Measurements from ENCODE around the gene ZBTB42. TPM values are rescaled to one million over a fixed set of nuclear protein-coding genes. Genes with fewer than 3 reads are reported as not detected.

The ZBTB42 gene
- total RNA-seq, 1 donor from 2014 or later: 3.1 TPM

- DNase-seq (no peak), ATAC-seq (ENCODE audit: low read depth) (no peak)
- peak overlapping the region; percentile 73 for H3K4me3 Mint-ChIP-seq
- intact Hi-C loops (cut with micrococcal nuclease): no loop called here
- ChIA-PET CTCF (no interaction called here), POLR2A (no interaction called here)
- no peaks in the 10 kb centered on the region for H3K27me3 Mint-ChIP-seq
- TF ChIP-seq CTCF (IDR thresholded peaks at IDR 0.05): no peak
- peaks cover 54% of the 10 kb centered on the region for H3K4me1 Mint-ChIP-seq
- no peaks in the 10 kb centered on the region for H3K9me3 Mint-ChIP-seq
- peak overlapping the region; percentile 87 for H3K27ac Mint-ChIP-seq
- H3K36me3 Mint-ChIP-seq (ENCODE audit: low read depth): peaks cover 1% of the 10 kb centered on the region
Observed at GRCh38 chr14:104798300-104799243, 2.3 kb upstream of the ZBTB42 start.

DNA sequence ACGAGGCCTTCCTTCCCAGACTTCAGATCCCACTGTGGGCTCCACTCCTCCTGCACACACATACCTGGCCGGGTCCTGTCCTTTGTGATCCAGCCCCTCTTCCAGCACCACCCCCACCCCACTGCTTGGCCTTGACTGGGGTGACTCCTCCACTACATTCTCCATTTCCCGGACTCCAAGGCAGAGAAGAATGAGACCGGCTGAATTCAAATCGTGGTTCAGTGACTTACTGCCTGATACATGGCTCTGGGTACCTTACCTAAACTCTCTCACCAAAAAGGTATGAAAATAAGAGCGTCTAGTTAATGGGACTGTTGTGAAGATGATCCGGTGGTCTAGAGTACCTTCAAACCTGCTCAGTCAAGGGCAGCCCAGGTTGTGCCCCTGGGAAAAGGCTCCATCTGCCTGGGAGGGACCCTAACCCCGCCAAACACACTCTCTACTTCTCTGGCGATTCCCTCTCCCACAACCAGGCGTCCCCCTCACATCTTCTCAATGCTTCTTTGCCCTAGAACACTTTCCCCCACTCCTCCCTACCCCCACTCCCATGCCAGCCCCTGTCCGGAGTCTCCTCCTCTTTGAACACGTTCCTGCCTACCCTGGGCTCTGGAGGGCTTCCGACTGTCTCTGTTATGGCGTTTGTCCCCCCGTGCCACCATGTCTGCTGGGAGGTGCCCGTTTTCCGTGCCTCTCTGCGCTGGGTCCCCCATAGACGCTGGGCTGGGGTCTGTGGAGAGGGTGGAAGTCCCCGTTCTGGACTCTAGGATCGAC, 1.5 kb upstream of the ZBTB42 start:
- DNase-seq (no peak), ATAC-seq (ENCODE audit: low read depth) (no peak)
- Mint-ChIP-seq H3K4me3 (peak overlapping the region; percentile 73), H3K4me1 (peaks cover 50% of the 10 kb centered on the region), H3K9me3 (no peaks in the 10 kb centered on the region), H3K36me3 (ENCODE audit: low read depth) (peaks cover 1% of the 10 kb centered on the region), H3K27me3 (no peaks in the 10 kb centered on the region), H3K27ac (peak overlapping the region; percentile 87)
- CTCF ChIA-PET: no interaction called here
- POLR2A ChIA-PET: no interaction called here
- no peak for TF ChIP-seq CTCF (IDR thresholded peaks at IDR 0.05)
- intact Hi-C loops (cut with micrococcal nuclease): loop anchor here (2.0 kb wide), 3 partner anchors 27 to 47 kb away; partner anchors contain the start of gene SIVA1

DNA sequence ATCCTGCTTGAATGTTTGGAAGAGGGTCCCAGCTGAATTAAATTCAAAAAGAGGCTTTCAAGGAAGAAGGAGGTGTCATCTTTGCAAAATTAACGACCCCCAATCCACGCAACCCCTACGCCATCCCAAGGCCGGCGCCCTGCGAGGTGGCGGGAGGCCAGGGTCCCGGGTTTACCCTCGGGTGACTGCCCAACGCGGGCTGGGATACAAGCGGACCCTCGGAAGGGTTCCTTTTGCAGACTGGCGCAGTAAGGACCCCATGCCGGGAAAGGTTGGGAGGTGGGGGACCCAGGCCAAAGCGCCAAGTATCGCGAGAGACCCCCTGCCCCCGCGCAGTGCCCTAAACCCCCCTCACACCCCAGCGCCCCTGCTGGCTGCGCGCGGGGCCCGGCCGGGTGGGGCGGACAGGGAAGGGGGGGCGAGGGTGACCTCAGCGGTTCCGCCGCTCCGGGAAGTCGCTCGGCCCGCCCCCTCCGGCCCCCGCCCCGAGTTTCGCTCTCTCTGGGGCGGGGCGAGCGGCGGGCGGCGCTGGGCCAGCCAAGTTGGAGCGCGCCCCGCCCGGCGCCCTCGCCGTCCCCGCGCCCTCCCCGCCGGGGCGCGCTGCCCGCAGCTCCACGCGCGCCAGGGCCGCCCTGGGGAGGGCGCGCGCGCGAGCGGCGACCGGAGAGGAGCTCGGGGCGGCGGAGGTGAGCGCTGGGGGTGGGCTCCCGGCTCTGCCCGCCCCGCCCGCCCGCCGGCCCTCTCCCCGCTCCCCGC, 708 bp upstream of the ZBTB42 start:
- ChIA-PET POLR2A (interaction anchor here (0.5 to 1.9 kb wide), 3 partner anchors 13 to 48 kb away, joined by 3 to 8 read pairs (median 5); partner anchors contain the start of gene SIVA1), CTCF (interaction anchor here (1.3 kb wide), 1 partner anchor 26 kb away, joined by 4 read pairs; no protein-coding TSS in a partner anchor)
- no peaks in the 10 kb centered on the region for H3K27me3 Mint-ChIP-seq
- DNase-seq (peak; percentile 78), ATAC-seq (ENCODE audit: low read depth) (peak; percentile 76)
- peaks cover 47% of the 10 kb centered on the region for H3K4me1 Mint-ChIP-seq
- H3K36me3 Mint-ChIP-seq (ENCODE audit: low read depth): peaks cover 1% of the 10 kb centered on the region
- TF ChIP-seq CTCF (IDR thresholded peaks at IDR 0.05): no peak
- H3K4me3 Mint-ChIP-seq: peak overlapping the region; percentile 73
- no peaks in the 10 kb centered on the region for H3K9me3 Mint-ChIP-seq
- intact Hi-C loops (cut with micrococcal nuclease): loop anchor here (2.0 kb wide), 3 partner anchors 27 to 47 kb away; partner anchors contain the start of gene SIVA1
- H3K27ac Mint-ChIP-seq: peak overlapping the region; percentile 87

- ChIA-PET POLR2A (interaction anchor here (1.9 kb wide), 1 partner anchor 49 kb away, joined by 8 read pairs; the partner anchor contains the start of gene SIVA1), CTCF (no interaction called here)
- peak overlapping the region; percentile 68 for H3K27ac Mint-ChIP-seq
- no peaks in the 10 kb centered on the region for H3K27me3 Mint-ChIP-seq
- no peak for TF ChIP-seq CTCF (IDR thresholded peaks at IDR 0.05)
- DNase-seq (no peak), ATAC-seq (ENCODE audit: low read depth) (no peak)
- H3K9me3 Mint-ChIP-seq: no peaks in the 10 kb centered on the region
- intact Hi-C loops (cut with micrococcal nuclease): loop anchor here (2.0 kb wide), 3 partner anchors 25 to 49 kb away; partner anchors contain the start of gene SIVA1
- H3K36me3 Mint-ChIP-seq (ENCODE audit: low read depth): peaks cover 1% of the 10 kb centered on the region
- H3K4me3 Mint-ChIP-seq: peak overlapping the region; percentile 85
- peaks cover 39% of the 10 kb centered on the region for H3K4me1 Mint-ChIP-seq
Observed at GRCh38 chr14:104801520-104802393, 856 bp downstream of the ZBTB42 start.

All from activated B cell treated with CpG ODN at 0.5 μM for 24 hours (primary cell).